HG03108 (cell line): ENCODE measurements around the gene RNASE11.

Experiments used
- ATAC-seq: cut with Tn5 transposase; IDR thresholded peaks from one replicate; pipeline ENCODE4 v1.9.1; 2021; ENCODE audit warnings: moderate library complexity; ENCODE audit not compliant: unreplicated experiment

RNASE11 gene

DNA sequence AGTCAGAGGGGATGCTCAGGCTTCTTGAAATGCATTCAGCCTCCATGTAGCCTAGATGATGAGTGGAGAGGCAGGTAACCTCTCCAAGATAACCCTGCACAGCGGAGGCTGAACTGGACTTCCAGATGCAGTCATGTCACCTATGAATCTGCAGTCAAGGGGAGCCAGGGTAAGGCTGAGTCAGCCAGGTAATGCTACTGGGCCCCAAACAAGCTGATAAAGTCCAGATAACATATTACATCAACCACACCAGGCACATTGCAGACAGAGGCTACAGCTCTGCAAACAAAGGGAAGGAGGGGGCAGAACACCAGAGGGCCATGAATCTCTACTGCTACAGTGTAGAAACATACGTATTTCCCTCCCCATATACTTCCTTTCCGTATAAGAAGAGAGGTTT, 40.9 kb downstream of the RNASE11 start:
- ATAC-seq = no peak

DNA sequence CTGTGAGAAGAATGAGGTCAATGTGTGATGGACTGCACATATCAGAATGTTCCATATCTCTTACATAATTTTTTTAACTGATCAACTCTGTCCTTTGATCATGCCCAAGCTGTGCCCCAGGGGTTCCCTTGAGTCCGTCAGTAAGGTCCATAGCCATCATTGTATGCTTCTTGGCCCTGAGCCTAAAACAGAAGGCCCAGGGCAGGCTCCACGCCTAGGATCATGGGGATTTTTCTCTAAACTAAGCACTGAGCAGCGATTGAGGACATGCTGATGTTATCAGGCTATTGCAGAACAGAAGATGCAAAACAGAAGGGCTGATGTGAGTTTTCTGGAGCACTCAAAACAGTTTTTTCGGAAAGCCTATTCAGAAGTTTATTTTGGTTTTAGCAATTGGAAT, 47.9 kb downstream of the RNASE11 start:
- no peak for ATAC-seq
